ENCODE data around the gene TGIF1.
"Not testable (repeated sequence)": the region's sequence is repeated elsewhere in the genome, so short reads cannot be mapped to it uniquely, and the experiment has no call there.

The TGIF1 gene

GRCh38 chr18:3468833-3469232 lies 18.9 kb downstream of the TGIF1 start:
- Histone ChIP-seq H3K79me2 (no peaks in the 10 kb centered on the region), H3K4me2 (ENCODE audit: low read length) (no peak overlapping the region), H3K4me3 (ENCODE audit: low read depth, low read length) (no peak overlapping the region), H3K27ac (no peak overlapping the region), H3K4me1 (no peaks in the 10 kb centered on the region), H3K27me3 (ENCODE audit: control insufficient read depth, insufficient read depth, low read length) (no peaks in the 10 kb centered on the region), H2AFZ (no peak overlapping the region), H3K9me3 (ENCODE audit: control insufficient read depth, low read length) (no peaks in the 10 kb centered on the region), H3K9ac (no peak overlapping the region), H3K36me3 (ENCODE audit: control insufficient read depth, insufficient read depth, low read length) (no peaks in the 10 kb centered on the region)
- TF ChIP-seq CTCF (IDR thresholded peaks at IDR 0.05): no peak

- no peak for TF ChIP-seq CTCF (IDR thresholded peaks at IDR 0.05)
- H3K36me3 ChIP-seq (ENCODE audit: control insufficient read depth, insufficient read depth, low read length): no peaks in the 10 kb centered on the region
- H3K4me1 ChIP-seq: no peaks in the 10 kb centered on the region
- H2AFZ ChIP-seq: no peak overlapping the region
- H3K79me2 ChIP-seq: no peaks in the 10 kb centered on the region
- H3K27ac ChIP-seq: no peak overlapping the region
- H3K9ac ChIP-seq: no peak overlapping the region
- no peak overlapping the region for H3K4me3 ChIP-seq (ENCODE audit: low read depth, low read length)
- H3K27me3 ChIP-seq (ENCODE audit: control insufficient read depth, insufficient read depth, low read length): no peaks in the 10 kb centered on the region
- H3K9me3 ChIP-seq (ENCODE audit: control insufficient read depth, low read length): no peaks in the 10 kb centered on the region
- no peak overlapping the region for H3K4me2 ChIP-seq (ENCODE audit: low read length)
Observed at GRCh38 chr18:3471141-3471648, 21.2 kb downstream of the TGIF1 start.

- H3K27me3 ChIP-seq (ENCODE audit: control insufficient read depth, insufficient read depth, low read length); H3K79me2 ChIP-seq; H3K27ac ChIP-seq; H3K36me3 ChIP-seq (ENCODE audit: control insufficient read depth, insufficient read depth, low read length); H3K4me2 ChIP-seq (ENCODE audit: low read length); H2AFZ ChIP-seq; H3K4me3 ChIP-seq (ENCODE audit: low read depth, low read length); H3K4me1 ChIP-seq; H3K9me3 ChIP-seq (ENCODE audit: control insufficient read depth, low read length); H3K9ac ChIP-seq: not testable (repeated sequence)
Observed at GRCh38 chr18:3472121-3472520, 22.1 kb downstream of the TGIF1 start.

- no peak for TF ChIP-seq CTCF (IDR thresholded peaks at IDR 0.05)
- Histone ChIP-seq H3K36me3 (ENCODE audit: control insufficient read depth, insufficient read depth, low read length) (no peaks in the 10 kb centered on the region), H2AFZ (no peak overlapping the region), H3K4me3 (ENCODE audit: low read depth, low read length) (no peak overlapping the region), H3K27me3 (ENCODE audit: control insufficient read depth, insufficient read depth, low read length) (no peaks in the 10 kb centered on the region), H3K9ac (no peak overlapping the region), H3K4me1 (no peaks in the 10 kb centered on the region), H3K79me2 (no peaks in the 10 kb centered on the region), H3K9me3 (ENCODE audit: control insufficient read depth, low read length) (no peaks in the 10 kb centered on the region), H3K27ac (no peak overlapping the region), H3K4me2 (ENCODE audit: low read length) (no peak overlapping the region)
Observed at GRCh38 chr18:3472681-3473544, 22.9 kb downstream of the TGIF1 start.

GRCh38 chr18:3478262-3478978 lies 28.4 kb downstream of the TGIF1 start:
- TF ChIP-seq CTCF (IDR thresholded peaks at IDR 0.05): no peak
- no peaks in the 10 kb centered on the region for H3K9me3 ChIP-seq (ENCODE audit: control insufficient read depth, low read length)
- H2AFZ ChIP-seq: no peak overlapping the region
- no peaks in the 10 kb centered on the region for H3K27me3 ChIP-seq (ENCODE audit: control insufficient read depth, insufficient read depth, low read length)
- no peak overlapping the region for H3K4me3 ChIP-seq (ENCODE audit: low read depth, low read length)
- H3K79me2 ChIP-seq: no peaks in the 10 kb centered on the region
- no peak overlapping the region for H3K4me2 ChIP-seq (ENCODE audit: low read length)
- H3K4me1 ChIP-seq: no peaks in the 10 kb centered on the region
- no peak overlapping the region for H3K9ac ChIP-seq
- H3K36me3 ChIP-seq (ENCODE audit: control insufficient read depth, insufficient read depth, low read length): no peaks in the 10 kb centered on the region
- no peak overlapping the region for H3K27ac ChIP-seq

All from parathyroid adenoma (tissue), 2 donors.